Occipital lobe (tissue), 2 donors: Measurements from ENCODE around the gene LCLAT1. TPM values are rescaled to one million over a fixed set of nuclear protein-coding genes. Genes with fewer than 3 reads are reported as not detected.

Source experiments
- DNase-seq: peaks from one replicate; lab custom pipeline; 2025; lab: John Stamatoyannopoulos, UW
- total RNA-seq: library from RNA; depleted of rRNA; stranded (reverse); fragments of >200 nt; gene quantifications from one replicate; pipeline ENCODE4 v1.2.3, GENCODE V29; 2014

The LCLAT1 gene
- total RNA-seq, 1 donor from 2014 or later: 34.8 TPM

GRCh38 chr2:30422444-30423040 lies 24.5 kb upstream of the LCLAT1 start:
- DNase-seq: no peak

GRCh38 chr2:30424231-30424630 lies 22.8 kb upstream of the LCLAT1 start:
- DNase-seq: no peak

GRCh38 chr2:30425326-30425725 lies 21.7 kb upstream of the LCLAT1 start:
- no peak for DNase-seq

GRCh38 chr2:30427606-30428347 lies 19.3 kb upstream of the LCLAT1 start:
- DNase-seq: no peak

GRCh38 chr2:30428348-30428662 lies 18.7 kb upstream of the LCLAT1 start:
- no peak for DNase-seq

- no peak for DNase-seq
Observed at GRCh38 chr2:30428827-30429461, 18.1 kb upstream of the LCLAT1 start.

GRCh38 chr2:30433541-30434299 lies 13.3 kb upstream of the LCLAT1 start:
- no peak for DNase-seq

- DNase-seq: no peak
Observed at GRCh38 chr2:30434708-30435107, 12.3 kb upstream of the LCLAT1 start.

- DNase-seq: no peak
Observed at GRCh38 chr2:30436859-30437435, 10.1 kb upstream of the LCLAT1 start.

GRCh38 chr2:30437809-30438548 lies 9.1 kb upstream of the LCLAT1 start:
- no peak for DNase-seq

- no peak for DNase-seq
Observed at GRCh38 chr2:30439296-30439695, 7.8 kb upstream of the LCLAT1 start.

- no peak for DNase-seq
Observed at GRCh38 chr2:30439879-30440278, 7.2 kb upstream of the LCLAT1 start.

- DNase-seq: no peak
Observed at GRCh38 chr2:30441023-30441422, 6.0 kb upstream of the LCLAT1 start.

GRCh38 chr2:30443081-30443480 lies 4.0 kb upstream of the LCLAT1 start:
- no peak for DNase-seq

- no peak for DNase-seq
Observed at GRCh38 chr2:30444273-30444672, 2.8 kb upstream of the LCLAT1 start.

GRCh38 chr2:30445266-30445821 lies 1.7 kb upstream of the LCLAT1 start:
- DNase-seq: no peak

GRCh38 chr2:30446602-30447148 lies 371 bp upstream of the LCLAT1 start:
- DNase-seq: no peak

GRCh38 chr2:30448308-30448707 lies 1.3 kb downstream of the LCLAT1 start:
- no peak for DNase-seq

- DNase-seq: no peak
Observed at GRCh38 chr2:30448866-30449265, 1.8 kb downstream of the LCLAT1 start.

GRCh38 chr2:30450025-30450424 lies 3.0 kb downstream of the LCLAT1 start:
- no peak for DNase-seq

- no peak for DNase-seq
Observed at GRCh38 chr2:30453498-30453897, 6.5 kb downstream of the LCLAT1 start.
